HepG2 (cell line): ENCODE measurements around the gene KCNJ14. TPM values are rescaled to one million over a fixed set of nuclear protein-coding genes. Genes with fewer than 3 reads are reported as not detected.

ENCODE experiments used
- DPF2 ChIP-seq: sonication (generic); formaldehyde crosslinking; IDR thresholded peaks from 2 replicates; pipeline ENCODE4 v1.4.0; 2020; ENCODE audit warnings: mild to moderate bottlenecking, low read depth, missing genetic modification reagents, borderline replicate concordance
- ELF4 ChIP-seq: sonication (generic); formaldehyde crosslinking; IDR thresholded peaks from 2 replicates; pipeline ENCODE4 v1.5.0; 2020; ENCODE audit warnings: missing genetic modification reagents, mild to moderate bottlenecking, moderate library complexity, borderline replicate concordance
- MZF1 ChIP-seq: sonication (generic); formaldehyde crosslinking; IDR thresholded peaks from 2 replicates; pipeline ENCODE4 v1.8.1; 2023; ENCODE audit warnings: mild to moderate bottlenecking, missing genetic modification reagents, borderline replicate concordance
- NFRKB ChIP-seq: fragments of 450-650 bp; IDR thresholded peaks from 2 replicates; pipeline ENCODE4 v1.6.1; 2017
- SAFB2 ChIP-seq: sonication (generic); formaldehyde crosslinking; IDR thresholded peaks from 2 replicates; pipeline ENCODE4 v1.5.1; 2020; ENCODE audit warnings: missing genetic modification reagents, low read depth, mild to moderate bottlenecking, borderline replicate concordance
- SALL2 ChIP-seq: sonication (generic); formaldehyde crosslinking; IDR thresholded peaks from 2 replicates; pipeline ENCODE4 v1.8.1; 2023; ENCODE audit warnings: mild to moderate bottlenecking, missing genetic modification reagents, inconsistent platforms
- SRSF9 ChIP-seq: fragments of 200-400 bp; formaldehyde crosslinking; IDR thresholded peaks from 2 replicates; pipeline ENCODE4 v1.6.1; 2018; ENCODE audit warnings: borderline replicate concordance, mild to moderate bottlenecking, low read depth, low read length; ENCODE audit not compliant: insufficient read depth, poor library complexity, severe bottlenecking
- SYNCRIP ChIP-seq: fragments of 200-400 bp; formaldehyde crosslinking; IDR thresholded peaks from 2 replicates; pipeline ENCODE4 v1.6.1; 2018; ENCODE audit warnings: mild to moderate bottlenecking, low read depth, low read length; ENCODE audit not compliant: insufficient read depth
- ZBTB3 ChIP-seq: sonication (generic); formaldehyde crosslinking; IDR thresholded peaks from 2 replicates; pipeline ENCODE4 v1.4.0; 2020; ENCODE audit warnings: low read depth, mild to moderate bottlenecking, moderate library complexity, missing genetic modification reagents, borderline replicate concordance
- ZNF547 ChIP-seq: sonication (generic); formaldehyde crosslinking; IDR thresholded peaks from 2 replicates; pipeline ENCODE4 v1.5.1; 2020; ENCODE audit warnings: mild to moderate bottlenecking, missing genetic modification reagents
- ZNF563 ChIP-seq: sonication (generic); formaldehyde crosslinking; IDR thresholded peaks from 2 replicates; pipeline ENCODE4 v1.8.0; 2022; ENCODE audit warnings: mild to moderate bottlenecking, moderate library complexity, missing genetic modification reagents
- ZNF670 ChIP-seq: sonication (generic); formaldehyde crosslinking; IDR thresholded peaks from 2 replicates; pipeline ENCODE4 v1.8.0; 2022; ENCODE audit warnings: mild to moderate bottlenecking, missing genetic modification reagents, borderline replicate concordance
- ZNF674 ChIP-seq: sonication (generic); formaldehyde crosslinking; IDR thresholded peaks from 2 replicates; pipeline ENCODE4 v1.5.0; 2020; ENCODE audit warnings: low read depth, mild to moderate bottlenecking, missing genetic modification reagents
- polyA plus RNA-seq, 8 experiments: library from polyadenylated mRNA; depleted of rRNA in 3 of 8; stranded (reverse) in 7 of 8; unstranded in 1 of 8; fragments of >200 nt; fragmentation: Illumina TruSeq in 4 of 8; extraction: Trizol in 4 of 8; gene quantifications; 2 replicates each; pipeline versions ENCODE4 v1.2.1 to v1.2.3, GENCODE V29; 2011 to 2016; ENCODE audit warnings: low read depth in 4 of 8, missing spikeins in 1 of 8, mixed read lengths in 1 of 8; ENCODE audit not compliant: insufficient read depth in 1 of 8
- total RNA-seq, 5 experiments: library from RNA; depleted of rRNA; stranded (reverse); fragments of >200 nt; fragmentation: Illumina TruSeq; extraction: Trizol; gene quantifications; 2 replicates each; pipeline ENCODE4 v1.2.3, GENCODE V29; 2016; ENCODE audit warnings: low read depth in 1 of 5
- TF ChIP-seq, protein P1 (sequence below): IDR thresholded peaks from 2 replicates; pipeline ENCODE4 v1.6.1; 2018; ENCODE audit warnings: missing genetic modification reagents, mild to moderate bottlenecking, missing compliant biosample characterization
- TF ChIP-seq, protein P2 (sequence below): IDR thresholded peaks from 2 replicates; pipeline ENCODE4 v1.6.1; 2016; ENCODE audit warnings: control low read depth

KCNJ14 gene
- total and polyA plus RNA-seq, 2 of the 13 experiments (the other 11 are each of a cell fraction or from before 2014, with no cell fraction given): 0.20 to 0.51 TPM

DNA sequence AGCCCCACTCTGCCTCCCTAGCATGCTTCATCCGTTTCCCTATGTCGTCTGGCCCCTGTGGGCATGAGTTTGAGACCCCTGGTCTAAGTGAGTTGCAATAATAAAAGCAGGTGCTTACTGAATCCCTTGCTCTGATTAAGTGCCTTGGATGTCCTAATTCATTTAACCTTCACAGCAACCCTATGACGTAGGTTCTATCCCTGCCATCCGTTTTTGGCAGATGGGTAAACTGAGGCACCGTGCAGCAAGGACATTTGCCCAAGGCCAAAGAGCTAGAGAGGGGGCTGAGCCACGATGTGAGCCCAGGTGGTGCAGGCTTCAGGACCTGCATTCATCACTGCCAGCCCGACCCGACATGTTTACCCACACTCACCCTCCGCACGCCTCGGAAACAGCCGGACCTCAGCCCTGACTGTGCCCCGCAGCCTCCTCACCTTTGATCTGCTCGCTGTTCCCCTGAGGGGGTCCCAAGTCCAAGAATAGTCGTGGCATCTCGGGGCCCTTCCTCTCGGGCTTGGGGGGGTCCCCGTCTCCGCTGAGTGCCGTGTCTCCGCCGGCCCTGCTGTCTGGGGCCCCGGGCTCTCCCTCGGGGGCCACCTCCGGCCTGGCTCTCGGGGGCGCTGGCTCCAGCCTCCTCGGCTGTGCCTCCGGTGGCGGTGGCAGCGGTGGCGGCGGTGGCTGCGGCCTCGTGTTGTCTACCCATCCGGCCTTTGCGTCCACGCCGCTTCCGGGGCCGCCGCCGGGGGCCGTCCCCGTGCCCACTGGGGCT, 41.8 kb downstream of the KCNJ14 start (continued):
- TF ChIP-seq, protein P1, sequence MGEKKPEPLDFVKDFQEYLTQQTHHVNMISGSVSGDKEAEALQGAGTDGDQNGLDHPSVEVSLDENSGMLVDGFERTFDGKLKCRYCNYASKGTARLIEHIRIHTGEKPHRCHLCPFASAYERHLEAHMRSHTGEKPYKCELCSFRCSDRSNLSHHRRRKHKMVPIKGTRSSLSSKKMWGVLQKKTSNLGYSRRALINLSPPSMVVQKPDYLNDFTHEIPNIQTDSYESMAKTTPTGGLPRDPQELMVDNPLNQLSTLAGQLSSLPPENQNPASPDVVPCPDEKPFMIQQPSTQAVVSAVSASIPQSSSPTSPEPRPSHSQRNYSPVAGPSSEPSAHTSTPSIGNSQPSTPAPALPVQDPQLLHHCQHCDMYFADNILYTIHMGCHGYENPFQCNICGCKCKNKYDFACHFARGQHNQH (CRISPR knock-in tag): 0 out of 2 replicates have a peak, but pooled peaks have one; percentile 35
- TF ChIP-seq ZNF547 (CRISPR knock-in tag) (no peak), SYNCRIP (no peak), ZBTB3 (CRISPR knock-in tag) (no peak), SRSF9 (no peak), MZF1 (CRISPR knock-in tag) (no peak), SAFB2 (CRISPR knock-in tag) (no peak), NFRKB (no peak), DPF2 (0 out of 2 replicates have a peak, but pooled peaks have one; percentile 31), SALL2 (CRISPR knock-in tag) (no peak), ELF4 (CRISPR knock-in tag) (no peak), ZNF670 (CRISPR knock-in tag) (no peak), ZNF563 (CRISPR knock-in tag) (peak; percentile 31; the same call in 1 of the 2 replicates), ZNF674 (CRISPR knock-in tag) (no peak)
- TF ChIP-seq, protein P2, sequence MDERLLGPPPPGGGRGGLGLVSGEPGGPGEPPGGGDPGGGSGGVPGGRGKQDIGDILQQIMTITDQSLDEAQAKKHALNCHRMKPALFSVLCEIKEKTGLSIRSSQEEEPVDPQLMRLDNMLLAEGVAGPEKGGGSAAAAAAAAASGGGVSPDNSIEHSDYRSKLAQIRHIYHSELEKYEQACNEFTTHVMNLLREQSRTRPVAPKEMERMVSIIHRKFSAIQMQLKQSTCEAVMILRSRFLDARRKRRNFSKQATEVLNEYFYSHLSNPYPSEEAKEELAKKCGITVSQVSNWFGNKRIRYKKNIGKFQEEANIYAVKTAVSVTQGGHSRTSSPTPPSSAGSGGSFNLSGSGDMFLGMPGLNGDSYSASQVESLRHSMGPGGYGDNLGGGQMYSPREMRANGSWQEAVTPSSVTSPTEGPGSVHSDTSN: no peak
